HepG2 (cell line): ENCODE results near the gene SAMD14. TPM values are rescaled to one million over a fixed set of nuclear protein-coding genes. Genes with fewer than 3 reads are reported as not detected.

Experiments
- ATAC-seq: fragments of 200-7000 bp; cut with Tn5 transposase; 3 replicates; pipeline ENCODE4 v1.9.1; 2020; ENCODE audit warnings: mild to moderate bottlenecking, moderate library complexity
- BruUV-seq: library from RNA; stranded (reverse); fragments of 400-500 nt; replicated peaks from 2 replicates; lab custom pipeline; 2021; lab: Mats Ljungman, UMichigan
- CTCF ChIA-PET: fragments of 300-600 bp; formaldehyde crosslinking; extraction: SDS; loops from one replicate; lab custom pipeline; 2021; ENCODE audit warnings: low total read pairs, inconsistent platforms, low intra/inter-chr PET ratio; lab: Yijun Ruan, JAX
- POLR2A ChIA-PET: fragments of 350-600 bp; sonication (Branson Sonifier 250); formaldehyde crosslinking; loops from one replicate; lab custom pipeline; 2020; ENCODE audit warnings: antibody characterized with exemption, inconsistent platforms; lab: Yijun Ruan, JAX
- DNase-seq: peaks from one replicate; pipeline ENCODE4 v3.0.0-alpha.2; 2015; ENCODE audit warnings: low spot score
- FAIRE-seq: peaks from 3 replicates; lab custom pipeline; 2011; peaks lifted over from hg19 to GRCh38; lab: Jason Lieb, UNC
- H2AFZ ChIP-seq: one replicate; pipeline ENCODE4 v1.6.1; 2011; ENCODE audit warnings: low read length, inconsistent platforms
- H3K27ac ChIP-seq: fragments of 300-600 bp; 3 replicates; pipeline ENCODE4 v1.8.0; 2011; ENCODE audit warnings: mixed run types, mild to moderate bottlenecking, mixed read lengths, low read length, inconsistent platforms; ENCODE audit not compliant: insufficient read depth; ENCODE audit errors: extremely low read length
- H3K27me3 ChIP-seq, 2 experiments: fragments of 200-600 bp in 1 of 2; 2 replicates in 1 of 2; 3 replicates in 1 of 2; pipeline versions ENCODE4 v1.6.0 to v1.8.0; 2011; ENCODE audit warnings: low read length in 2 of 2, mild to moderate bottlenecking in 2 of 2, moderate library complexity in 2 of 2, inconsistent platforms in 1 of 2; ENCODE audit not compliant: insufficient read depth in 2 of 2, control insufficient read depth in 1 of 2
- H3K36me3 ChIP-seq, 2 experiments: fragments of 200-600 bp in 1 of 2; replicated peaks in 1 of 2; 2 replicates in 1 of 2; 3 replicates in 1 of 2; pipeline versions ENCODE4 v1.5.1 to v1.8.0; 2011; ENCODE audit warnings: low read length in 2 of 2, inconsistent platforms in 1 of 2; ENCODE audit not compliant: insufficient read depth in 2 of 2, control insufficient read depth in 1 of 2
- H3K4me1 ChIP-seq: 2 replicates; pipeline ENCODE4 v1.5.1; 2012; ENCODE audit warnings: low read length, inconsistent platforms; ENCODE audit not compliant: insufficient read depth
- H3K4me2 ChIP-seq: 2 replicates; pipeline ENCODE4 v1.6.0; 2011; ENCODE audit warnings: low read depth, low read length, inconsistent platforms
- H3K4me3 ChIP-seq, 3 experiments: fragments of 200-600 bp in 1 of 3; sonication (generic), shearing (Covaris generic) in 1 of 3; replicated peaks in 1 of 3; 2 replicates each; pipeline ENCODE4 v1.5.1; 2011 to 2016; ENCODE audit warnings: low read length in 3 of 3, inconsistent platforms in 2 of 3, low read depth in 2 of 3, mild to moderate bottlenecking in 2 of 3, control low read depth in 1 of 3, mixed read lengths in 1 of 3; ENCODE audit not compliant: insufficient read depth in 1 of 3
- H3K79me2 ChIP-seq: one replicate; pipeline ENCODE4 v1.6.1; 2011; ENCODE audit warnings: low read length, inconsistent platforms; ENCODE audit not compliant: insufficient read depth
- H3K9ac ChIP-seq: 2 replicates; pipeline ENCODE4 v1.6.0; 2011; ENCODE audit warnings: mild to moderate bottlenecking, low read depth, low read length, inconsistent platforms; ENCODE audit not compliant: insufficient read depth
- H3K9me3 ChIP-seq: 2 replicates; pipeline ENCODE4 v1.5.1; 2012; ENCODE audit warnings: mild to moderate bottlenecking, low read length
- H4K20me1 ChIP-seq: 2 replicates; pipeline ENCODE4 v1.6.0; 2011; ENCODE audit warnings: inconsistent platforms, mild to moderate bottlenecking, low read length, moderate library complexity; ENCODE audit not compliant: insufficient read depth
- ELF3 ChIP-seq: IDR thresholded peaks from 2 replicates; pipeline ENCODE4 v1.6.1; 2016; ENCODE audit warnings: missing genetic modification reagents, missing compliant biosample characterization
- HCFC1 ChIP-seq: fragments of 150-350 bp; IDR thresholded peaks from 2 replicates; pipeline ENCODE4 v1.6.1; 2014; ENCODE audit warnings: low read depth, low read length
- HIVEP1 ChIP-seq: sonication (generic); formaldehyde crosslinking; IDR thresholded peaks from 2 replicates; pipeline ENCODE4 v1.4.0; 2020; ENCODE audit warnings: mild to moderate bottlenecking, missing genetic modification reagents
- KLF6 ChIP-seq: IDR thresholded peaks from 2 replicates; pipeline ENCODE4 v1.8.0; 2016; ENCODE audit warnings: missing biosample characterization, missing genetic modification reagents
- LRRFIP1 ChIP-seq: sonication (generic); formaldehyde crosslinking; conservative IDR thresholded peaks from 2 replicates; pipeline ENCODE4 v1.4.0; 2020; ENCODE audit warnings: missing genetic modification reagents
- MXD3 ChIP-seq: IDR thresholded peaks from 2 replicates; pipeline ENCODE4 v1.6.1; 2016; ENCODE audit warnings: mild to moderate bottlenecking, missing biosample characterization, missing genetic modification reagents
- PRPF4 ChIP-seq: fragments of 200-400 bp; formaldehyde crosslinking; IDR thresholded peaks from 2 replicates; pipeline ENCODE4 v1.6.1; 2016; ENCODE audit warnings: low read length, low read depth; ENCODE audit not compliant: poor library complexity, severe bottlenecking
- SSRP1 ChIP-seq: IDR thresholded peaks from 2 replicates; pipeline ENCODE4 v1.6.1; 2016; ENCODE audit warnings: control low read depth
- TBX3 ChIP-seq: fragments of 450-650 bp; IDR thresholded peaks from 2 replicates; pipeline ENCODE4 v1.6.1; 2017; ENCODE audit warnings: antibody characterized with exemption, mild to moderate bottlenecking, inconsistent platforms, borderline replicate concordance
- TRIM24 ChIP-seq: sonication (generic); formaldehyde crosslinking; IDR thresholded peaks from 2 replicates; pipeline ENCODE4 v1.8.0; 2022; ENCODE audit warnings: mild to moderate bottlenecking, missing genetic modification reagents
- ZEB1 ChIP-seq: IDR thresholded peaks from 2 replicates; pipeline ENCODE4 v1.6.1; 2012; ENCODE audit warnings: mild to moderate bottlenecking, low read depth, inconsistent platforms; ENCODE audit not compliant: insufficient replicate concordance
- ZNF260 ChIP-seq: sonication (generic); formaldehyde crosslinking; IDR thresholded peaks from 2 replicates; pipeline ENCODE4 v1.4.0; 2020; ENCODE audit warnings: missing genetic modification reagents, low read depth, mild to moderate bottlenecking, borderline replicate concordance
- ZNF616 ChIP-seq: sonication (generic); formaldehyde crosslinking; IDR thresholded peaks from 2 replicates; pipeline ENCODE4 v1.5.0; 2020; ENCODE audit warnings: low read depth, mild to moderate bottlenecking, missing genetic modification reagents
- ZNF703 ChIP-seq: sonication (generic); formaldehyde crosslinking; IDR thresholded peaks from 2 replicates; pipeline ENCODE4 v1.5.1; 2020; ENCODE audit warnings: missing genetic modification reagents, mild to moderate bottlenecking, moderate library complexity, borderline replicate concordance
- ZSCAN31 ChIP-seq: sonication (generic); formaldehyde crosslinking; IDR thresholded peaks from 2 replicates; pipeline ENCODE4 v1.5.0; 2020; ENCODE audit warnings: low read depth, mild to moderate bottlenecking, missing genetic modification reagents
- WGBS: methylation state at CpG from one replicate; pipeline ENCODE4 v1.1.6; 2017; ENCODE audit warnings: low lambda C conversion rate; 5-methylcytosine and 5-hydroxymethylcytosine counted together
- in situ Hi-C: cut with HindIII; loops from 2 replicates; pipeline ENCODE4 v1.10.0; 2017; ENCODE audit warnings: low pct_unique_long_range_greater_than_20kb; ENCODE audit not compliant: extremely low pct_ligation_motif_present
- intact Hi-C: fragments of 100-400 bp; cut with micrococcal nuclease; formaldehyde crosslinking; loops from one replicate; pipeline ENCODE4 v1.10.0; 2022; ENCODE audit not compliant: unreplicated experiment
- polyA plus RNA-seq, 8 experiments: library from polyadenylated mRNA; depleted of rRNA in 3 of 8; stranded (reverse) in 7 of 8; unstranded in 1 of 8; fragments of >200 nt; fragmentation: Illumina TruSeq in 4 of 8; extraction: Trizol in 4 of 8; gene quantifications; 2 replicates each; pipeline versions ENCODE4 v1.2.1 to v1.2.3, GENCODE V29; 2011 to 2016; ENCODE audit warnings: low read depth in 4 of 8, missing spikeins in 1 of 8, mixed read lengths in 1 of 8; ENCODE audit not compliant: insufficient read depth in 1 of 8
- total RNA-seq, 5 experiments: library from RNA; depleted of rRNA; stranded (reverse); fragments of >200 nt; fragmentation: Illumina TruSeq; extraction: Trizol; gene quantifications; 2 replicates each; pipeline ENCODE4 v1.2.3, GENCODE V29; 2016; ENCODE audit warnings: low read depth in 1 of 5

Gene SAMD14
- total and polyA plus RNA-seq, 2 of the 13 experiments (the other 11 are each of a cell fraction or from before 2014, with no cell fraction given) = 0.07 to 0.22 TPM

- no TSS peak for BruUV-seq
- WGBS = 11% methylated on average over 3 of the region's 3 CpGs
- intact Hi-C loops = no loop called here
Measured at GRCh38 chr17:50165466-50165865, 35.5 kb upstream of the SAMD14 start.

GRCh38 chr17:50165066-50165465 is 35.1 kb upstream of the SAMD14 start:
- no peaks in the 10 kb centered on the region for H3K36me3 ChIP-seq
- H3K4me2 ChIP-seq = no peak overlapping the region
- H3K4me1 ChIP-seq = peaks cover 15% of the 10 kb centered on the region
- in situ Hi-C loops (no loop called here), intact Hi-C loops (no loop called here)
- H3K27ac ChIP-seq = no peak overlapping the region
- no peak for DNase-seq
- ChIA-PET POLR2A (no interaction called here), CTCF (no interaction called here)
- no peaks in the 10 kb centered on the region for H4K20me1 ChIP-seq
- no peaks in the 10 kb centered on the region for H3K79me2 ChIP-seq
- no peak overlapping the region for H3K9ac ChIP-seq
- ATAC-seq = no peak
- H3K4me3 ChIP-seq = no peak overlapping the region
- peaks cover 11 to 70% of the 10 kb centered on the region in 2 experiments; a peak in 3 of 5 replicates for H3K27me3 ChIP-seq
- no TSS peak for BruUV-seq
- 39% methylated on average over 9 of the region's 9 CpGs for WGBS
- H3K9me3 ChIP-seq = no peaks in the 10 kb centered on the region
- FAIRE-seq = no peak
- no peak overlapping the region for H2AFZ ChIP-seq
- TF ChIP-seq ELF3 (CRISPR knock-in tag) (no peak), KLF6 (CRISPR knock-in tag) (no peak), ZNF616 (CRISPR knock-in tag) (no peak), ZSCAN31 (CRISPR knock-in tag) (no peak), TBX3 (no peak), HCFC1 (no peak), ZNF260 (CRISPR knock-in tag) (no peak), ZNF703 (CRISPR knock-in tag) (no peak), TRIM24 (CRISPR knock-in tag) (no peak), PRPF4 (no peak), MXD3 (no peak), HIVEP1 (CRISPR knock-in tag) (no peak), LRRFIP1 (CRISPR knock-in tag) (no peak)

More at GRCh38 chr17:50165466-50165865, 35.5 kb upstream of the SAMD14 start:
- no peaks in the 10 kb centered on the region for H3K36me3 ChIP-seq
- no peaks in the 10 kb centered on the region for H4K20me1 ChIP-seq
- H3K9me3 ChIP-seq = no peaks in the 10 kb centered on the region
- no peak overlapping the region for H3K4me3 ChIP-seq
- H2AFZ ChIP-seq = no peak overlapping the region
- DNase-seq (no peak), ATAC-seq (no peak), FAIRE-seq (no peak)
- H3K27me3 ChIP-seq = peaks cover 11 to 67% of the 10 kb centered on the region in 2 experiments; a peak in 3 of 5 replicates
- H3K4me2 ChIP-seq = no peak overlapping the region
- peaks cover 15% of the 10 kb centered on the region for H3K4me1 ChIP-seq
- TF ChIP-seq ZEB1 (no peak), SSRP1 (CRISPR knock-in tag) (no peak)
- in situ Hi-C loops = no loop called here
- CTCF ChIA-PET = no interaction called here
- no peak overlapping the region for H3K9ac ChIP-seq
- POLR2A ChIA-PET = no interaction called here
- no peaks in the 10 kb centered on the region for H3K79me2 ChIP-seq
- H3K27ac ChIP-seq = no peak overlapping the region
